K562 (cell line): Measurements from ENCODE around the gene CHAD. TPM values are rescaled to one million over a fixed set of nuclear protein-coding genes. Genes with fewer than 3 reads are reported as not detected.

Source experiments
- ATAC-seq: fragments of 200-7000 bp; cut with Tn5 transposase; 3 replicates; pipeline ENCODE4 v1.9.1; 2020; ENCODE audit warnings: moderate library complexity
- BruUV-seq: library from RNA; stranded (reverse); fragments of 400-500 nt; replicated peaks from 2 replicates; lab custom pipeline; 2021; lab: Mats Ljungman, UMichigan
- CTCF ChIA-PET: fragments of 300-600 bp; formaldehyde crosslinking; extraction: SDS; loops from one replicate; lab custom pipeline; 2021; ENCODE audit warnings: low intra/inter-chr PET ratio; lab: Yijun Ruan, JAX
- POLR2A ChIA-PET: fragments of 300-600, 350-650 bp; sonication (Branson Sonifier 250); formaldehyde crosslinking; extraction: SDS; loops from one replicate; lab custom pipeline; 2021; ENCODE audit warnings: antibody characterized with exemption, inconsistent platforms; lab: Yijun Ruan, JAX
- DNase-seq, 4 experiments: peaks; one replicate each; pipeline versions ENCODE4 v3.0.0 to v3.0.0-alpha.2; 2011 to 2018; ENCODE audit warnings: low spot score in 3 of 4, mixed read lengths in 3 of 4; ENCODE audit errors: extremely low read depth in 1 of 4
- FAIRE-seq: peaks from 2 replicates; lab custom pipeline; 2011; peaks lifted over from hg19 to GRCh38; lab: Jason Lieb, UNC
- H2AFZ ChIP-seq: 2 replicates; pipeline ENCODE4 v1.6.0; 2011; ENCODE audit warnings: low read depth, low read length, control low read depth, inconsistent platforms
- H3K27ac ChIP-seq: fragments of 200-600 bp; 3 replicates; pipeline ENCODE4 v1.8.0; 2011; ENCODE audit warnings: low read depth, mild to moderate bottlenecking, control low read depth, inconsistent platforms, low read length, moderate library complexity, mixed read lengths; ENCODE audit errors: extremely low read depth
- H3K27me3 ChIP-seq, 2 experiments: fragments of 300-600 bp in 1 of 2; 2 replicates in 1 of 2; 3 replicates in 1 of 2; pipeline versions ENCODE4 v1.6.0 to v1.8.0; 2011; ENCODE audit warnings: inconsistent platforms in 2 of 2, low read length in 2 of 2, mild to moderate bottlenecking in 1 of 2, mixed read lengths in 1 of 2, moderate library complexity in 1 of 2; ENCODE audit not compliant: control insufficient read depth in 2 of 2, insufficient read depth in 2 of 2
- H3K36me3 ChIP-seq: fragments of 300-600 bp; 3 replicates; pipeline ENCODE4 v1.8.0; 2011; ENCODE audit warnings: mild to moderate bottlenecking, low read length, inconsistent platforms; ENCODE audit not compliant: control insufficient read depth, insufficient read depth
- H3K4me1 ChIP-seq, 2 experiments: fragments of 200-600 bp in 1 of 2; replicated peaks in 1 of 2; 2 replicates in 1 of 2; 3 replicates in 1 of 2; pipeline versions ENCODE4 v1.5.1 to v1.8.0; 2011; ENCODE audit warnings: inconsistent platforms in 2 of 2, low read length in 2 of 2, mild to moderate bottlenecking in 1 of 2, mixed read lengths in 1 of 2, moderate library complexity in 1 of 2; ENCODE audit not compliant: control insufficient read depth in 2 of 2, insufficient read depth in 2 of 2
- H3K4me2 ChIP-seq: 2 replicates; pipeline ENCODE4 v1.6.1; 2011; ENCODE audit warnings: low read length, control low read depth, inconsistent platforms, mixed read lengths; ENCODE audit not compliant: insufficient read depth
- H3K4me3 ChIP-seq: fragments of 200-600 bp; sonication (generic), shearing (Covaris generic); 2 replicates; pipeline ENCODE4 v1.5.1; 2016; ENCODE audit warnings: control low read depth, inconsistent platforms
- H3K79me2 ChIP-seq: fragments of 200-600 bp; 3 replicates; pipeline ENCODE4 v1.8.0; 2011; ENCODE audit warnings: low read length, inconsistent platforms; ENCODE audit not compliant: control insufficient read depth, insufficient read depth
- H3K9ac ChIP-seq, 2 experiments: 2 replicates each; pipeline versions ENCODE4 v1.6.0 to v1.6.1; 2011; ENCODE audit warnings: low read depth in 2 of 2, low read length in 2 of 2, control low read depth in 1 of 2, inconsistent platforms in 1 of 2, mild to moderate bottlenecking in 1 of 2, mixed read lengths in 1 of 2; ENCODE audit not compliant: insufficient read depth in 1 of 2
- H3K9me1 ChIP-seq: one replicate; pipeline ENCODE4 v1.6.0; 2011; ENCODE audit warnings: inconsistent platforms, mild to moderate bottlenecking, low read length, moderate library complexity; ENCODE audit not compliant: control insufficient read depth, insufficient read depth
- H3K9me3 ChIP-seq: replicated peaks from 2 replicates; pipeline ENCODE4 v1.5.1; 2011; ENCODE audit warnings: low read depth, low read length, inconsistent platforms; ENCODE audit not compliant: control insufficient read depth, insufficient read depth
- H4K20me1 ChIP-seq: replicated peaks from 2 replicates; pipeline ENCODE4 v1.6.1; 2011; ENCODE audit warnings: low read length, inconsistent platforms, mixed read lengths; ENCODE audit not compliant: control insufficient read depth, insufficient read depth
- DDX20 ChIP-seq: fragments of 450-650 bp; IDR thresholded peaks from 2 replicates; pipeline ENCODE4 v1.6.1; 2016; ENCODE audit warnings: missing genetic modification characterization, low read depth, mild to moderate bottlenecking, missing compliant biosample characterization, moderate library complexity
- DPF2 ChIP-seq: fragments of 450-650 bp; IDR thresholded peaks from 2 replicates; pipeline ENCODE4 v1.6.1; 2016
- ELF4 ChIP-seq: fragments of 450-650 bp; formaldehyde crosslinking; IDR thresholded peaks from 2 replicates; pipeline ENCODE4 v1.4.0; 2022; ENCODE audit warnings: missing genetic modification characterization
- MTF1 ChIP-seq: fragments of 250-450 bp; sonication (Bioruptor Pico); IDR thresholded peaks from 2 replicates; pipeline ENCODE4 v1.9.0; 2021; ENCODE audit warnings: moderate library complexity, mild to moderate bottlenecking, inconsistent platforms, borderline replicate concordance
- NCOR1 ChIP-seq: fragments of 450-650 bp; IDR thresholded peaks from 2 replicates; pipeline ENCODE4 v1.6.1; 2016; ENCODE audit warnings: mild to moderate bottlenecking, moderate library complexity
- PCBP2 ChIP-seq: fragments of 200-400 bp; formaldehyde crosslinking; IDR thresholded peaks from 2 replicates; pipeline ENCODE4 v1.6.1; 2018; ENCODE audit warnings: low read length, low read depth, mild to moderate bottlenecking, moderate library complexity; ENCODE audit not compliant: poor library complexity, severe bottlenecking
- PHF8 ChIP-seq: fragments of 200-600 bp; sonication (generic); IDR thresholded peaks from 2 replicates; pipeline ENCODE4 v1.6.1; 2012; ENCODE audit warnings: mixed run types, mild to moderate bottlenecking, inconsistent platforms, low read length, moderate library complexity, borderline replicate concordance
- ZNF318 ChIP-seq, 2 experiments: fragments of 450-650 bp; IDR thresholded peaks; 2 replicates each; pipeline ENCODE4 v1.6.1; 2016; ENCODE audit warnings: mild to moderate bottlenecking in 2 of 2, borderline replicate concordance in 1 of 2, low read depth in 1 of 2, moderate library complexity in 1 of 2
- ZNF449 ChIP-seq: fragments of 250-450 bp; sonication (Bioruptor Pico); IDR thresholded peaks from 2 replicates; pipeline ENCODE4 v1.8.0; 2022; ENCODE audit warnings: moderate library complexity, mild to moderate bottlenecking, inconsistent platforms
- ZNF584 ChIP-seq: fragments of 200-800 bp; sonication (Bioruptor generic); IDR thresholded peaks from 2 replicates; pipeline ENCODE4 v1.6.1; 2016; ENCODE audit warnings: low read depth, mild to moderate bottlenecking, missing genetic modification characterization, missing compliant biosample characterization
- ZNF830 ChIP-seq: fragments of 250-450 bp; sonication (Bioruptor Pico); IDR thresholded peaks from 2 replicates; pipeline ENCODE4 v1.5.0; 2021; ENCODE audit warnings: mild to moderate bottlenecking
- WGBS: fragments of 100-300 bp; shearing (Covaris generic); methylation state at CpG from one replicate; pipeline ENCODE4 v1.1.6; 2016; ENCODE audit warnings: low coverage, mixed read lengths; ENCODE audit not compliant: insufficient coverage; ENCODE audit errors: missing lambda C conversion rate; 5-methylcytosine and 5-hydroxymethylcytosine counted together
- in situ Hi-C: fragments of 300-500 bp; cut with MboI; formaldehyde crosslinking; loops from 4 replicates; pipeline ENCODE4 v1.15.0; 2018; ENCODE audit warnings: inconsistent platforms, mixed read lengths
- intact Hi-C: fragments of 100-400 bp; cut with micrococcal nuclease; formaldehyde crosslinking; loops from 2 replicates; pipeline ENCODE4 v1.14.2; 2022
- polyA plus RNA-seq, 8 experiments: library from polyadenylated mRNA; depleted of rRNA in 4 of 8; stranded (reverse) in 5 of 8; unstranded in 3 of 8; fragments of >200 nt; fragmentation: Nextera tagmentation in 2 of 8; fragmentation: Illumina TruSeq in 1 of 8; extraction: Ambion mirVana in 2 of 8; extraction: Trizol in 1 of 8; gene quantifications; 2 replicates each; pipeline versions ENCODE4 v1.2.1 to v1.2.3, GENCODE V29; 2011 to 2014; ENCODE audit warnings: inconsistent platforms in 1 of 8, missing spikeins in 1 of 8
- total RNA-seq, 7 experiments: library from RNA; depleted of rRNA in 6 of 7; stranded (reverse); fragments of >200 nt in 6 of 7; fragmentation: Illumina TruSeq in 2 of 7; extraction: Trizol in 2 of 7; gene quantifications; 2 replicates each; pipeline versions ENCODE4 v1.2.1 to v1.2.3, GENCODE V29; 2011 to 2021; ENCODE audit warnings: low replicate concordance in 1 of 7

Gene CHAD
- total and polyA plus RNA-seq, 9 of the 15 experiments (the other 6 are each of a cell fraction or from before 2014, with no cell fraction given) = not detected

GRCh38 chr17:50464736-50465135, 3.9 kb downstream of the CHAD start:
- Histone ChIP-seq H3K27me3 (peaks cover 15 to 81% of the 10 kb centered on the region in 2 experiments; a peak in 4 of 5 replicates), H3K9me1 (no peaks in the 10 kb centered on the region), H3K4me3 (no peak overlapping the region), H3K4me1 (peaks cover 0 to 21% of the 10 kb centered on the region in 2 experiments; a peak in 2 of 5 replicates), H3K27ac (no peak overlapping the region), H3K9ac (no peak overlapping the region), H3K79me2 (no peaks in the 10 kb centered on the region), H2AFZ (no peak overlapping the region), H4K20me1 (peaks cover 17% of the 10 kb centered on the region), H3K4me2 (no peak overlapping the region), H3K36me3 (no peaks in the 10 kb centered on the region), H3K9me3 (no peaks in the 10 kb centered on the region)
- 15% methylated on average over 4 of the region's 4 CpGs for WGBS
- DNase-seq = no peak
- intact Hi-C loops = no loop called here
- BruUV-seq = no TSS peak
- no peak for FAIRE-seq
- no peak for ATAC-seq
- CTCF ChIA-PET = no interaction called here
- POLR2A ChIA-PET = interaction anchor here (1.2 kb wide), 1 partner anchor 15 kb away, joined by 3 read pairs; no protein-coding TSS in a partner anchor
- in situ Hi-C loops = no loop called here
- TF ChIP-seq PCBP2 (no peak), DDX20 (tag) (no peak), MTF1 (CRISPR knock-in tag) (no peak), NCOR1 (no peak), ELF4 (CRISPR knock-in tag) (no peak), PHF8 (no peak), ZNF449 (CRISPR knock-in tag) (no peak), ZNF318 (IDR thresholded peaks at IDR 0.05; ENCODE audit: borderline replicate concordance in 1 of 2, low read depth in 1 of 2) (no peak), ZNF584 (CRISPR knock-in tag) (no peak), DPF2 (no peak), ZNF830 (CRISPR knock-in tag) (no peak)
